Glutamatergic neuron (in vitro differentiated cells): ENCODE data around the gene TAOK3. TPM values are rescaled to one million over a fixed set of nuclear protein-coding genes. Genes with fewer than 3 reads are reported as not detected.
A peak's percentile ranks its signal among the peaks of the same experiment; 100 is the strongest.
"Not testable (repeated sequence)": the region's sequence is repeated elsewhere in the genome, so short reads cannot be mapped to it uniquely, and the experiment has no call there.

ENCODE experiments used
- DNase-seq: peaks from one replicate; pipeline ENCODE4 v3.0.0; 2022
- H3K27ac Mint-ChIP-seq: one replicate; pipeline ENCODE4 v1.8.0; 2020; ENCODE audit warnings: mild to moderate bottlenecking, mixed read lengths, inconsistent platforms; ENCODE audit not compliant: unreplicated experiment
- H3K27me3 Mint-ChIP-seq: one replicate; pipeline ENCODE4 v1.8.0; 2020; ENCODE audit warnings: mild to moderate bottlenecking, moderate library complexity, mixed read lengths, inconsistent platforms; ENCODE audit not compliant: unreplicated experiment
- H3K36me3 Mint-ChIP-seq: one replicate; pipeline ENCODE4 v1.8.0; 2020; ENCODE audit warnings: mild to moderate bottlenecking, mixed read lengths, inconsistent platforms; ENCODE audit not compliant: unreplicated experiment
- H3K4me1 Mint-ChIP-seq: one replicate; pipeline ENCODE4 v1.8.0; 2020; ENCODE audit warnings: mild to moderate bottlenecking, low read depth, mixed read lengths, inconsistent platforms; ENCODE audit not compliant: unreplicated experiment
- H3K4me3 Mint-ChIP-seq: one replicate; pipeline ENCODE4 v1.8.0; 2020; ENCODE audit warnings: mild to moderate bottlenecking, mixed read lengths, inconsistent platforms; ENCODE audit not compliant: unreplicated experiment
- H3K9me3 Mint-ChIP-seq: one replicate; pipeline ENCODE4 v1.8.0; 2020; ENCODE audit warnings: mild to moderate bottlenecking, moderate library complexity, mixed read lengths, inconsistent platforms; ENCODE audit not compliant: unreplicated experiment
- CTCF ChIP-seq: fragments of 200-600 bp; sonication (generic); IDR thresholded peaks from one replicate; pipeline ENCODE4 v1.5.0; 2021; ENCODE audit not compliant: partially characterized antibody, unreplicated experiment
- total RNA-seq: library from RNA; stranded (reverse); fragmentation: NEBNext Ultra II Directional; extraction: Animal tissue kit (Norgen Biotek cat#: 25700); gene quantifications from one replicate; pipeline ENCODE4 v1.2.1, GENCODE V29; 2021; ENCODE audit not compliant: unreplicated experiment

The TAOK3 gene
- total RNA-seq, 1 donor from 2014 or later, result 13.1 TPM

GRCh38 chr12:118409834-118410233, 37.1 kb upstream of the TAOK3 start:
- Mint-ChIP-seq H3K4me3 (no peak overlapping the region), H3K27me3 (no peaks in the 10 kb centered on the region), H3K4me1 (no peaks in the 10 kb centered on the region), H3K9me3 (no peaks in the 10 kb centered on the region), H3K36me3 (no peaks in the 10 kb centered on the region), H3K27ac (no peak overlapping the region)
- TF ChIP-seq CTCF, result no peak
- DNase-seq, result no peak

GRCh38 chr12:118408241-118408640, 35.5 kb upstream of the TAOK3 start:
- H3K9me3 Mint-ChIP-seq, H3K4me3 Mint-ChIP-seq, H3K4me1 Mint-ChIP-seq, H3K36me3 Mint-ChIP-seq, H3K27me3 Mint-ChIP-seq, DNase-seq: not testable (repeated sequence)
- peak overlapping the region; percentile 22 for H3K27ac Mint-ChIP-seq

GRCh38 chr12:118404876-118405521, 32.3 kb upstream of the TAOK3 start:
- Mint-ChIP-seq H3K4me1 (no peaks in the 10 kb centered on the region), H3K4me3 (no peak overlapping the region), H3K27ac (no peak overlapping the region), H3K9me3 (no peaks in the 10 kb centered on the region), H3K27me3 (no peaks in the 10 kb centered on the region), H3K36me3 (no peaks in the 10 kb centered on the region)
- peak; percentile 81 for DNase-seq
- TF ChIP-seq CTCF, result peak; percentile 88

GRCh38 chr12:118402251-118402650, 29.5 kb upstream of the TAOK3 start:
- Mint-ChIP-seq H3K27ac (no peak overlapping the region), H3K36me3 (no peaks in the 10 kb centered on the region), H3K27me3 (no peaks in the 10 kb centered on the region), H3K4me1 (no peaks in the 10 kb centered on the region), H3K9me3 (no peaks in the 10 kb centered on the region), H3K4me3 (no peak overlapping the region)
- no peak for DNase-seq
- TF ChIP-seq CTCF, result no peak

- Mint-ChIP-seq H3K4me3 (no peak overlapping the region), H3K27me3 (no peaks in the 10 kb centered on the region), H3K27ac (no peak overlapping the region), H3K9me3 (no peaks in the 10 kb centered on the region), H3K4me1 (no peaks in the 10 kb centered on the region), H3K36me3 (no peaks in the 10 kb centered on the region)
- DNase-seq, result no peak
- TF ChIP-seq CTCF, result no peak
Observed at GRCh38 chr12:118398940-118399339, 26.2 kb upstream of the TAOK3 start.

- no peak for DNase-seq
- Mint-ChIP-seq H3K4me3 (no peak overlapping the region), H3K27ac (no peak overlapping the region), H3K4me1 (no peaks in the 10 kb centered on the region), H3K36me3 (no peaks in the 10 kb centered on the region), H3K9me3 (no peaks in the 10 kb centered on the region), H3K27me3 (no peaks in the 10 kb centered on the region)
- TF ChIP-seq CTCF, result no peak
Observed at GRCh38 chr12:118398524-118398923, 25.8 kb upstream of the TAOK3 start.
